Uterus (tissue), 2 donors: ENCODE measurements around the gene TSPO.

Experiments
- POLR2A ChIP-seq, 2 donors: fragments of 450-650 bp; IDR thresholded peaks; one replicate each; pipeline ENCODE4 v1.6.1; 2016; ENCODE audit warnings: antibody characterized with exemption in 2 of 2, mild to moderate bottlenecking in 1 of 2, moderate library complexity in 1 of 2
- TF ChIP-seq, protein P1 (sequence below), 4 experiments: fragments of 200-600 bp in 2 of 4; fragments of 450-650 bp in 2 of 4; sonication (generic) in 2 of 4; IDR thresholded peaks; one replicate each; pipeline ENCODE4 v1.5.1; 2016 to 2019; ENCODE audit warnings: antibody characterized with exemption in 4 of 4, mild to moderate bottlenecking in 2 of 4, moderate library complexity in 1 of 4

DNA sequence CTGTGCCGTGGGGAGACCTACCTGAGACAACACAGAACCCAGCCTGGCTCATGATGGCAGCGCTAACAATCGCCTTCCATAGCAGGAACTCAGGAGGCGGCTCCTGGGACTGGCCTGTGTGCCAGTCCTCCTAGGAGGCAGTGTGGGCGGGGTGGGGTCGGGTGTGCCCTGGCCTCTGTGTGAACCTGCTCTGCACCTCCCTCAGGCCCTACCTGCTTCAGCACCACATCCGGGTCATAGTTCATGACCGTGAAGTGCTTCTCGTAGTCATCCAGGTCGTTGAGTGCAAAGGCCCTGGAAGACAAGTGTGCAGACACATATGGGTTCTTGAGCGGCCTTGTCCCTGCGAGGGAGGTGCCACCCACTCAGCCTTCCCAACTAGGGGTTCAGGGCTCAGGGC, 20.2 kb downstream of the TSPO start:
- TF ChIP-seq, protein P1, sequence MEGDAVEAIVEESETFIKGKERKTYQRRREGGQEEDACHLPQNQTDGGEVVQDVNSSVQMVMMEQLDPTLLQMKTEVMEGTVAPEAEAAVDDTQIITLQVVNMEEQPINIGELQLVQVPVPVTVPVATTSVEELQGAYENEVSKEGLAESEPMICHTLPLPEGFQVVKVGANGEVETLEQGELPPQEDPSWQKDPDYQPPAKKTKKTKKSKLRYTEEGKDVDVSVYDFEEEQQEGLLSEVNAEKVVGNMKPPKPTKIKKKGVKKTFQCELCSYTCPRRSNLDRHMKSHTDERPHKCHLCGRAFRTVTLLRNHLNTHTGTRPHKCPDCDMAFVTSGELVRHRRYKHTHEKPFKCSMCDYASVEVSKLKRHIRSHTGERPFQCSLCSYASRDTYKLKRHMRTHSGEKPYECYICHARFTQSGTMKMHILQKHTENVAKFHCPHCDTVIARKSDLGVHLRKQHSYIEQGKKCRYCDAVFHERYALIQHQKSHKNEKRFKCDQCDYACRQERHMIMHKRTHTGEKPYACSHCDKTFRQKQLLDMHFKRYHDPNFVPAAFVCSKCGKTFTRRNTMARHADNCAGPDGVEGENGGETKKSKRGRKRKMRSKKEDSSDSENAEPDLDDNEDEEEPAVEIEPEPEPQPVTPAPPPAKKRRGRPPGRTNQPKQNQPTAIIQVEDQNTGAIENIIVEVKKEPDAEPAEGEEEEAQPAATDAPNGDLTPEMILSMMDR (IDR thresholded peaks at IDR 0.05): no peak
- TF ChIP-seq POLR2A (IDR thresholded peaks at IDR 0.05): no peak
